ENCODE data around the gene PIP4K2A.
A peak's percentile ranks its signal among the peaks of the same experiment; 100 is the strongest.
"Not testable (repeated sequence)": the region's sequence is repeated elsewhere in the genome, so short reads cannot be mapped to it uniquely, and the experiment has no call there.

Gene PIP4K2A

DNA sequence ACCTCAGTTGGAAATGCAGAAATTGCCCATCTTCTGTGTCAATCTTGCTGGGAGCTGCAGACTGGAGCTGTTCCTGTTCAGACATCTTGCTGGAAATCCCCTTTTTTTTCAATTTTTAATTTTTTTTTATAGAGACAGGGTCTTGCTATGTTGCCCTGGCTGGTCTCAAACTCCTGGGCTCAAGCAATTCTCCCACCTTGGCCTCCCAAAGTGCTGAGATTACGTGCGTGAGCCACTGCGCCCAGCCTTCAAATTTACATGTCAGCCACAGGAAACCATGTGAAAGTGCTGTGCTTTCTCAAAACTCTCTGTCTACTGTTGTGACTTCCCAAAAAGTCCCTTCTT is 200.0 kb downstream of the PIP4K2A start:
- H3K9ac ChIP-seq (ENCODE audit: low read depth, low read length), result not testable (repeated sequence)

DNA sequence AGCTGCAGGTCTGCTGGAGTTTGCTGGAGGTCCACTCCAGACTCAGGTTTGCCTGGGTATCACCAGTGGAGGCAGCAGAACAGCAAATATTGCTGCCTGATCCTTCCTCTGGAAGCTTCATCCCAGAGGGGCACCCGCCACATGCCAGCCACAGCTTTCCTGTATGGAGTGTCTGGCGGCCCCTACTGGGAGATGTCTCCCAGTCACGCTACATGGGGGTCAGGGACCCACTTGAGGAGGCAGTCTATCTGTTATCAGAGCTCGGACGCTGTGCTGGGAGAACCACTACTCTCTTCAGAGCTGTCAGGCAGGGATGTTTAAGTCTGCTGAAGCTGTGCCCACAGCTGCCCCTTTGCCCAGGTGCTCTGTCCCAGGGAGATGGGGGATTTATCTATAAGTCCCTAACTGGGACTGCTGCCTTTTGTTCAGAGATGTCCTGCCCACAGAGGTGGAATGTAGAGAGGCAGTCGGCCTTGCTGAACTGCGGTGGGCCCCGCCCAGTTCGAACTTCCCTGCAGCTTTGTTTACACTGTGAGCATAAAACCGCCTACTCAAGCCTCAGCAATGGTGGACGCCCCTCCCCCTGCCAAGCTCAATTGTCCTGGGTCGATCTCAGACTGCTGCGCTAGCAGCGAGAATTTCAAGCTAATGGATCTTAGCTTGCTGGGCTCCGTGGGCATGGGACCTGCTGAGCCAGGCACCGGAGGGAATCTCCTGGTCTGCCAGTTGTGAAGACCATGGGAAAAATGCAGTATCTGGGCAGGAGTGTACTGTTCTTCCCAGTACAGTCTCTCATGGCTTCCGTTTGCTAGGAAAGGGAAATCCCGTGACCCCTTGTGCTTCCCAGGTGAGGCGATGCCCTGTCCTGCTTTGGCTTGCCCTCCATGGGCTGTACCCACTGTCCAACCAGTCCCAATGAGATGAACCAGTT is 200.6 kb downstream of the PIP4K2A start:
- H3K27ac ChIP-seq (ENCODE audit: low read depth, low read length); H3K4me1 ChIP-seq (ENCODE audit: control insufficient read depth, insufficient read depth, low read length); H3K9me3 ChIP-seq (ENCODE audit: control insufficient read depth, insufficient read depth, low read length); H3K27me3 ChIP-seq (ENCODE audit: control insufficient read depth, insufficient read depth, low read length); H3K36me3 ChIP-seq (ENCODE audit: control insufficient read depth, insufficient read depth, low read length): not testable (repeated sequence)
- Histone ChIP-seq H3K4me3 (ENCODE audit: low read depth, low read length) (peak overlapping the region; percentile 43), H3K9ac (ENCODE audit: low read depth, low read length) (0 out of 2 replicates have a peak overlapping the region, but pooled peaks have one; percentile 42)

More for the DNA sequence above, 200.0 kb downstream of the PIP4K2A start:
- H3K27ac ChIP-seq (ENCODE audit: low read depth, low read length); H3K9me3 ChIP-seq (ENCODE audit: control insufficient read depth, insufficient read depth, low read length); H3K4me3 ChIP-seq (ENCODE audit: low read depth, low read length); H3K4me1 ChIP-seq (ENCODE audit: control insufficient read depth, insufficient read depth, low read length); H3K27me3 ChIP-seq (ENCODE audit: control insufficient read depth, insufficient read depth, low read length); H3K36me3 ChIP-seq (ENCODE audit: control insufficient read depth, insufficient read depth, low read length): not testable (repeated sequence)

GRCh38 chr10:22512015-22512414 is 202.4 kb downstream of the PIP4K2A start:
- not testable (repeated sequence) for H3K4me1 ChIP-seq (ENCODE audit: control insufficient read depth, insufficient read depth, low read length); H3K36me3 ChIP-seq (ENCODE audit: control insufficient read depth, insufficient read depth, low read length); H3K27ac ChIP-seq (ENCODE audit: low read depth, low read length); H3K27me3 ChIP-seq (ENCODE audit: control insufficient read depth, insufficient read depth, low read length); H3K9ac ChIP-seq (ENCODE audit: low read depth, low read length); H3K9me3 ChIP-seq (ENCODE audit: control insufficient read depth, insufficient read depth, low read length); H3K4me3 ChIP-seq (ENCODE audit: low read depth, low read length)

GRCh38 chr10:22508214-22508613 is 206.2 kb downstream of the PIP4K2A start:
- H3K9me3 ChIP-seq (ENCODE audit: control insufficient read depth, insufficient read depth, low read length); H3K36me3 ChIP-seq (ENCODE audit: control insufficient read depth, insufficient read depth, low read length); H3K27ac ChIP-seq (ENCODE audit: low read depth, low read length); H3K4me3 ChIP-seq (ENCODE audit: low read depth, low read length); H3K9ac ChIP-seq (ENCODE audit: low read depth, low read length); H3K4me1 ChIP-seq (ENCODE audit: control insufficient read depth, insufficient read depth, low read length); H3K27me3 ChIP-seq (ENCODE audit: control insufficient read depth, insufficient read depth, low read length): not testable (repeated sequence)

DNA sequence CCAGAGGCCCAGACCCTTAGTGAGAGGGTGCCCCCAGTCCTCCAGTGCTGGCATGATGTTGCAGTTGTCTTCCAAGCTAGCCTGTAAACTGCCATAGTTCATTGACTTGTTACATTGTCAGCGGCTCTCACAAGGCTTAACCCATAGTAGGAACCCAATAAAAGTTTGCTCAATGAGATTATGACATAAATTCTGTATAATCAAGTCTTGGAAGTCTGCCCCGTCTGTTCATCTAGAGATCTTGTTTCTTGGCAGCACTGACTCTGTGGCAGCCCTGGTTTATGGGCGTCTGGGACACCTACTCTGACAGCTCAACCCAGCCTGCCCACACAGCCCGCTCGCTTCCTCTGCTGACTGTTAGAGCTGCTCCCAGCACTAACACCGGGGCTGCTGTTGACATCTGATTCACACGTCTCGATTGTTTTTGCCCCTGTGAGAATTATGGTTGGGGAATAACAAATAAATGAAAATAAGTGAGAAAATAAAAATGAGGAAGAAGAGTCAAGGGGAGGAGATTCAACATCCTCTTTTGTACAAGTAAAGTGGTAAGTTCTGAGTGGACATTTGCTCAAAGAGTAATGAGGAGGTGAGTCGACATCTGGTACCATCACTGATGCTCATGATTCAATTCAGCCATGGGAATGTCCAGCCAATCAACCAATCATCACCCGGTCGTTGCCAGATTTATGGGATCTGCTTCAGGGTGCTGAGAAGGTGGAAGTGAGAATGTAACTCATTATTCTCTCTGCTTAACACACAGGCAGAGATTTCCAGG is 208.3 kb downstream of the PIP4K2A start:
- Histone ChIP-seq H3K9me3 (ENCODE audit: control insufficient read depth, insufficient read depth, low read length) (no peaks in the 10 kb centered on the region), H3K4me3 (ENCODE audit: low read depth, low read length) (no peak overlapping the region), H3K27ac (ENCODE audit: low read depth, low read length) (no peak overlapping the region), H3K9ac (ENCODE audit: low read depth, low read length) (no peak overlapping the region), H3K4me1 (ENCODE audit: control insufficient read depth, insufficient read depth, low read length) (no peaks in the 10 kb centered on the region), H3K27me3 (ENCODE audit: control insufficient read depth, insufficient read depth, low read length) (no peaks in the 10 kb centered on the region), H3K36me3 (ENCODE audit: control insufficient read depth, insufficient read depth, low read length) (no peaks in the 10 kb centered on the region)

GRCh38 chr10:22504766-22505165 is 209.6 kb downstream of the PIP4K2A start:
- Histone ChIP-seq H3K36me3 (ENCODE audit: control insufficient read depth, insufficient read depth, low read length) (no peaks in the 10 kb centered on the region), H3K9ac (ENCODE audit: low read depth, low read length) (no peak overlapping the region), H3K4me3 (ENCODE audit: low read depth, low read length) (no peak overlapping the region), H3K9me3 (ENCODE audit: control insufficient read depth, insufficient read depth, low read length) (no peaks in the 10 kb centered on the region), H3K4me1 (ENCODE audit: control insufficient read depth, insufficient read depth, low read length) (no peaks in the 10 kb centered on the region), H3K27ac (ENCODE audit: low read depth, low read length) (no peak overlapping the region), H3K27me3 (ENCODE audit: control insufficient read depth, insufficient read depth, low read length) (no peaks in the 10 kb centered on the region)

GRCh38 chr10:22503315-22504088 is 210.9 kb downstream of the PIP4K2A start:
- H3K27ac ChIP-seq (ENCODE audit: low read depth, low read length), result no peak overlapping the region
- H3K27me3 ChIP-seq (ENCODE audit: control insufficient read depth, insufficient read depth, low read length), result no peaks in the 10 kb centered on the region; the same call in 1 of the 2 replicates
- H3K4me3 ChIP-seq (ENCODE audit: low read depth, low read length), result no peak overlapping the region

GRCh38 chr10:22501863-22502262 is 212.5 kb downstream of the PIP4K2A start:
- Histone ChIP-seq H3K4me1 (ENCODE audit: control insufficient read depth, insufficient read depth, low read length) (no peaks in the 10 kb centered on the region), H3K36me3 (ENCODE audit: control insufficient read depth, insufficient read depth, low read length) (no peaks in the 10 kb centered on the region), H3K9me3 (ENCODE audit: control insufficient read depth, insufficient read depth, low read length) (no peaks in the 10 kb centered on the region), H3K4me3 (ENCODE audit: low read depth, low read length) (no peak overlapping the region), H3K9ac (ENCODE audit: low read depth, low read length) (no peak overlapping the region), H3K27ac (ENCODE audit: low read depth, low read length) (no peak overlapping the region), H3K27me3 (ENCODE audit: control insufficient read depth, insufficient read depth, low read length) (no peaks in the 10 kb centered on the region; the same call in 1 of the 2 replicates)

More at GRCh38 chr10:22503315-22504088, 210.9 kb downstream of the PIP4K2A start:
- Histone ChIP-seq H3K4me1 (ENCODE audit: control insufficient read depth, insufficient read depth, low read length) (no peaks in the 10 kb centered on the region), H3K36me3 (ENCODE audit: control insufficient read depth, insufficient read depth, low read length) (no peaks in the 10 kb centered on the region), H3K9me3 (ENCODE audit: control insufficient read depth, insufficient read depth, low read length) (no peaks in the 10 kb centered on the region), H3K9ac (ENCODE audit: low read depth, low read length) (no peak overlapping the region)

DNA sequence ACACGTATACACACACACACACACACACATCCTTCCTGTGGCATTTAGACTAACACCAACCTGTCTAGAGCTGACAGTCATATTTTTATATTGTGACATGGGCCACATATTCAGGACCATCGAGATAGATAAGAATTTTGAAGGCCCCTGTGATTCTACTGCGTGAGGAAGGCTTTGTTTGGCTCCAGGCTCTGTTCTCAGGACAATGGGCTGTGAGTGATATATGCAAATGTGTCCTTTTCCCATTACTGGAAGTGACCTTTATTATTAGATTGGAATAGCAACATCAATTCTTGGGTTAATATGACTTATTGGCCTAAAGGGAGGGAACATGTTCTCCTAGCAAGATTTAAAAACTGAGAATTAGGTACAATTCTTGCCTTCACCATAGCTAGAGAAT is 213.0 kb downstream of the PIP4K2A start:
- no peak overlapping the region for H3K9ac ChIP-seq (ENCODE audit: low read depth, low read length)
- H3K27me3 ChIP-seq (ENCODE audit: control insufficient read depth, insufficient read depth, low read length), result no peaks in the 10 kb centered on the region; the same call in 1 of the 2 replicates
- H3K4me1 ChIP-seq (ENCODE audit: control insufficient read depth, insufficient read depth, low read length), result no peaks in the 10 kb centered on the region
- H3K27ac ChIP-seq (ENCODE audit: low read depth, low read length), result no peak overlapping the region
- no peaks in the 10 kb centered on the region for H3K36me3 ChIP-seq (ENCODE audit: control insufficient read depth, insufficient read depth, low read length)
- no peak overlapping the region for H3K4me3 ChIP-seq (ENCODE audit: low read depth, low read length)
- H3K9me3 ChIP-seq (ENCODE audit: control insufficient read depth, insufficient read depth, low read length), result no peaks in the 10 kb centered on the region

DNA sequence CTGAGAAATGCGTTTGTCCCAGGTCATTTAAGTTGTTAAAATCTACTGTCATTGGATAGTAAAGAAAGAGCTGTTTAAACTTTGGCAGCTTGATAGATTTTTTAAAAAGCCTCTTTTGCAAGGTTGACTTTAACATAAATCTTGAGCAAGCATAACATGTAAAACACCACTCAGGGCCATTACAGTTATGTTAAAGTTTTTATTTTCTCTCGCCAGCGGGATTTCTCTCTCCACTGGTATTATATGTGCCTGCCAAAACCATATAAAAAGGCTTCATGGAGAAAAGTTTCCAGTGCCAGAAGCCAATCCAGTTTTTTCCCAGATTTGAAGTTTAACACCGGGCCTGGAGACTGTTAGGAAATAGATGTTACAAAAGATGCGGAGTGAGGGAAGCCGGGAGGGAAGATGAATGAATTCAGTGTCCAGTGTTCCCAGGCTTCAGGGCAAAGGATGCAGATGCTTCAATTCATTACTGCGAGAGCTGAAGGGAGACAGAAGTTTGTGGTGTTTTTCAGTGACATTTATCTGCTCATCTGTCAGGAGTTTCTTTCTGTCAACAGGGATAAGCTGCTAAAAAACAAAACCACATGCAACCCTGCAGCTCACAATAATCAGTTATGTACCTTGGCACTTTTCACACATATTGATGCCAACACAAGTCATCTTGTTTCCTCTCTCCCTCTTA is 213.6 kb downstream of the PIP4K2A start:
- H3K4me1 ChIP-seq (ENCODE audit: control insufficient read depth, insufficient read depth, low read length), result no peaks in the 10 kb centered on the region
- no peaks in the 10 kb centered on the region; the same call in 1 of the 2 replicates for H3K27me3 ChIP-seq (ENCODE audit: control insufficient read depth, insufficient read depth, low read length)
- H3K27ac ChIP-seq (ENCODE audit: low read depth, low read length), result no peak overlapping the region
- H3K9me3 ChIP-seq (ENCODE audit: control insufficient read depth, insufficient read depth, low read length), result no peaks in the 10 kb centered on the region
- no peak overlapping the region for H3K9ac ChIP-seq (ENCODE audit: low read depth, low read length)
- H3K36me3 ChIP-seq (ENCODE audit: control insufficient read depth, insufficient read depth, low read length), result no peaks in the 10 kb centered on the region
- no peak overlapping the region for H3K4me3 ChIP-seq (ENCODE audit: low read depth, low read length)

All from HUES48 (cell line).